HS-27A (cell line): ENCODE results near the gene DTNB.

Experiments
- DNase-seq: peaks from one replicate; pipeline ENCODE4 v3.0.0-alpha.2; 2012; ENCODE audit warnings: low read depth, missing footprints

DTNB gene

GRCh38 chr2:25454824-25455611 is 218.4 kb downstream of the DTNB start:
- DNase-seq: no peak

DNA sequence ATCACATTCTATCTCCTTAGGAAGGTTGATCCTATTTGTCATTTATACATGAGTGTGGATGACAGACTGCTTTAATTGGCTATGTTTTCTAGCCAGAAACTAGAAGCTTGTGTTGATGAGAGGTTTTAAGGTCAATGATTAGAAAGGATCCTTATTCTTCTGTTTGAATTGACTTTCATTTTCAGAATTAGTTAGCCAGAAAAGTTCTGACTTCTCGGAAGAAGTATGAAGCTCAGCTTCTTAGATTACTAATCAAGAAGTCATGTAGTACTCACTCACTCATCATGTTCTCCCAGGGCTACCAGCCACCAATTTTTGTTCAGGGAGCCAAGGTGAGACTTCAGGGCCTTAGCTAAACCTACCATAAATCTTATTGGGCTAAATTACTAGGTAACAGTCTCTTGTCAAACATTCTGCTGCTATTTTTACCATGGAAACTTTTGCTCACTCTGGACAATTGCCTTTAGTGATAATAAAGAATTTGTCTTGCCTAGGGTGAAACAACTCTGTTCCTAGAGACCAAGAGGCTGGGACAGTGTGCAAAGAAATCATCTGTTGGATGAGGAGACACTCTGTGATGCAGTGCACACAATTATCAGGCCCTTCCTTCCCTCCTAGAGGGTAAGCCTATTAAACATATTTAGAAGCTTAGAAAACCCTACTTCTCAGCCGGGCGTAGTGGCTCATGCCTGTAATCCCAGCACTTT is 220.0 kb downstream of the DTNB start:
- no peak for DNase-seq

GRCh38 chr2:25448808-25449207 is 224.6 kb downstream of the DTNB start:
- DNase-seq: no peak

GRCh38 chr2:25447018-25447417 is 226.4 kb downstream of the DTNB start:
- no peak for DNase-seq

DNA sequence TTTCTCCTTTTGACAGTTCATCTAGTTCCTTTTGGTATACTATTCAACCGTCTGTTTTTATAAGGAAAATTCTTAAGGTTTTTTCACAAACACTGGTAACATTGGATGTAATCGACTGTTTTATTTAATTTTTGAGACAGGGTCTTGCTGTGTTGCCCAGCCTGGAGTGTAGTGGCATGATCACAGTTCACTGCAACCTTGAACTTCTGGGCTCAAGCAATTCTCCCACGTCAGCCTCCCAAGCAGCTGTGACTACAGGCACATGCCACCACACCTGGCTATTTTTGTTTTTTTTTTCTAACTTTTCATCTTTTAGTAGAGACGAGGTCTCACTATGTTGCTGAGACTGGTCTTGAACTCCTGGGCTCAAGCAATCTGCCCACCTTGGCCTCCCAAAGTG is 227.3 kb downstream of the DTNB start:
- no peak for DNase-seq

- no peak for DNase-seq
Measured at GRCh38 chr2:25445464-25445863, 227.9 kb downstream of the DTNB start.

- DNase-seq: no peak
Measured at GRCh38 chr2:25444608-25445270, 228.6 kb downstream of the DTNB start.

DNA sequence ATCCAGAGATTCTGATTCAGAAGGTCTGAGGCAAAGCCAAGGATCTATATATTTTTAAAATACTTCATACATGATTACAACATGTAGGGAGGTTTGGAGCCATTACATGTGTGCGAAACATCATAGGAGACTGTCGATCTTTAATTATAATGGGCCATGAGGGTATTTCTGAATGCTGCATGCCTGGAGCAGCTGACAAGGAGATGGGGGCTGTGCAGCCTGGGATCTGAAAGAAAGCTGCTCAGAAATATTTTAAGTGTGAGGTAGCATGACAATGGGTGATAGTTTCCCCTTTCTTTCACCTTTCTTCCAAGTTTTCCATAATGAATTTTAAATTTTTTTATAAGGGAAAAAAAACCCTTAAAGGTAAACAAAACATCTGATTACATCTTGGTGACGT is 229.6 kb downstream of the DTNB start:
- DNase-seq: no peak

DNA sequence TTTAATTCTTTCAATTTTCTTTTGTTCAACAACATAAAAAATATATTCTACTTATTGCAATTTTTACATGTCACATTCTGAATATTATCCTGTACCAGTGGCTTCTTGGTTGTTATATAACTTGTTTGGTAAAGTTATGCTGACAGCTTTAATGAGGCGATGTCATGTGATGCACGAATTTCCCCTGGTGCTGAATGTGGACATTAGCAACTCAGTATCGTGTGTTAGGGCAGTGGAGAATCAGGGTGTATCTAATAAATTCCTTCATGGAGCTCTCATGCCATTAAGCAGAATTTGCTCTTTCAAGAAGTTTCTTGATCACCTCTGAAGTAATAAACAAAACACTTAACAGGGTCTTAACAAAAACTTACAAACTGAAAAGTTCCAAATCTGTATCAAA is 232.0 kb downstream of the DTNB start:
- DNase-seq: no peak

DNA sequence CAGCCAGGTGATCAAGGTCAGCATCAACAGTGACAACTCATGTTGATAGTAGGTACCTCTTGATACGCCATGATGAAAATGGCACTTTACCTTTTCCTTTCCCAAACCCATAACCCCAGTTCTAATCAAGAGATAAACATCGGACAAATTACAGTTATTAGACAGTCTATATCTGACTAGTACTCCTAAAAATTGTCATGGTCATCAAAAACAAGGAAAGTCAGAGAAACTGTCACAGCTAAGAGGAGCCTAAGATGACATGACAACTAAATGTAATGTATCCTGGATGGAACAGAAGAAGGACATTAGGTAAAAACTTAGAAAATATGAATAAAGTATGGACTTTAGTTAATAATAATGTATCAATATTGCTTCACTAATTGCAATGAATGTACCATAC is 234.6 kb downstream of the DTNB start:
- DNase-seq: no peak

DNA sequence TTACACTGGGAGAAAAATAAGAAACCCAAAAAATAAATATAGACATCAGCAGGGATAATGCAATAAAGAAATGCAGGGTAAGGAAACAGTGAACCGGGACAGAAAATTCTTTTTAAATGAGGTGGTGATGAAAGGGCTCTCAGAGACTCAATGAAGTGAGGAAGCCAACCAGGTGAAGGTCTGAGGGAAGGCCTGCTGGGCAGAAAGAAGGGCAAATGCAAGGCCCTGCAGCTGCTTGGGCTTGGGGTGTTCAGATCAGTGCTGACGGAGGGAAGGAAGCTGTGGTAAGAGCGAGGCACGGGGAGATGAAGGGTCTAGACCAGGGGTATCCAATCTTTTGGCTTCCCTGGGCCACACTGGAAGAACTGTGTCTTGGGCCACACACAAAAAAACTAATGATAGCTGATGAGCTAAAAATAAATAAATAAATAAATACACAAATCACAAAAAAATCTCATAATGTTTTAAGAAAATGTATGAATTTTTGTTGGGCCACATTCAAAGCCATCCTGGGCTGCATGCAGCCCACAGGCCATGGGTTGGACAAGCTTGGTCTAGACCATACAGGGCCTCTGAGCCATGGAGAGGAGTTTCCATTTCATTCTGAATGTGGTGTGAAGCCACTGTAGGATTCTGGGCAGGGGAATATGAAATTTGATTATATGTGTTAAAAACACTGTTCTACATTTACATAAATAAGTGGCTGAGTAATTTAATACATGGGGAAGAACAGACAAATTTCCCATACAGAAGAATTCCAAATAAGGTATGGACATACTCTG is 235.3 kb downstream of the DTNB start:
- no peak for DNase-seq

DNA sequence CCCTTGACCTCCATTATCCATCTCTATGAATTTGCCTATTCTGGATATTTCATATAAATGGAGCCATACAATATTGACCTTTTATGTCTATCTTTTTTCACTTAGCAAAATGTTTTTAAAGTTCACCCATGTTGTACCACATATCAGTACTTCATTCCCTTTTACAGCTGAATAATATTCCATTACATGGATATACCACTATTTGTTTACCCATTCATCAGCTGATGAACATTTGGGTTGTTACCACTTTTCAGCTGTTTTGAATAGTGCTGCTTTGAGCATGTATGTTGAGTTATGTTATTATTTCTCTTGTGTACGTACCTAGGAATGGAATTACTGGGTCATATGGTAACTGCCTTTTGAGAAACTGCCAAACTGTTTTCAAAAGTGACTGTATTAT is 238.0 kb downstream of the DTNB start:
- DNase-seq: no peak

DNA sequence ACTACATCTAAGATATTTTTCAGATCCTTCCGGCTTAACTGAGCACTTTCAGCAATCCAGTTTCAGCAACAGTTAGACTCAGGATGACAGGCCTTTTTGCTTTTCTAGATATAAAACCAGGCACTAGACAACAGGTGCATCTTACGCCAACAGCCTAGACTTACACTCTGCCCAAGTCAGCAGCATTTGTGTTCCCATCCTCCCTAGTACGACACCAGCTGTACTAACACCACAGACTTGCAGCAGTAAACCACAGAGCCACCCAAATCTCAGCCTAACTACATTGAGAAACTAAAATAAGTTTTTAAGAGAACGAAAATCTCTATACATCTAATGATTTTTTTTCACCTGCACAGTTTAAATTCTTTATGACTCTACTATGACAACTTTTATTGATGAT is 241.8 kb downstream of the DTNB start:
- no peak for DNase-seq

DNA sequence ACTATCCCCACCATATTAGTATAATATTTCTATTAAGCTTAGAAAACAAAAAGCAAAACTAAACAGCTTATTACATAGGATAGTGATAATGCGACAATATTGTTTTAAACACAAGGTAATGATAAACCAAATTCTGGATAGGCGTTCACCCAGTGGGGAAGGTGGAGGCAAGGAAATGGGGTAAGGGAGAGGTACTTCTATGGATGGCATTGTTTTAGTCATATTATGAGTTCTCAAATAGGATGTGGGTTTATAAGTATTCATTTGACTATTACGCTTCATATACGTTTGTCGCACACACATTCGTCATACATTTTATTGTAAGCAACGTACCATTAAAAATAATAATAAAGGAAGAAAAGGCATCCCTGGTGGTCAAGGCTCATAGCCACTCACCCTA is 242.8 kb downstream of the DTNB start:
- no peak for DNase-seq

- DNase-seq: no peak
Measured at GRCh38 chr2:25426326-25426725, 247.1 kb downstream of the DTNB start.

DNA sequence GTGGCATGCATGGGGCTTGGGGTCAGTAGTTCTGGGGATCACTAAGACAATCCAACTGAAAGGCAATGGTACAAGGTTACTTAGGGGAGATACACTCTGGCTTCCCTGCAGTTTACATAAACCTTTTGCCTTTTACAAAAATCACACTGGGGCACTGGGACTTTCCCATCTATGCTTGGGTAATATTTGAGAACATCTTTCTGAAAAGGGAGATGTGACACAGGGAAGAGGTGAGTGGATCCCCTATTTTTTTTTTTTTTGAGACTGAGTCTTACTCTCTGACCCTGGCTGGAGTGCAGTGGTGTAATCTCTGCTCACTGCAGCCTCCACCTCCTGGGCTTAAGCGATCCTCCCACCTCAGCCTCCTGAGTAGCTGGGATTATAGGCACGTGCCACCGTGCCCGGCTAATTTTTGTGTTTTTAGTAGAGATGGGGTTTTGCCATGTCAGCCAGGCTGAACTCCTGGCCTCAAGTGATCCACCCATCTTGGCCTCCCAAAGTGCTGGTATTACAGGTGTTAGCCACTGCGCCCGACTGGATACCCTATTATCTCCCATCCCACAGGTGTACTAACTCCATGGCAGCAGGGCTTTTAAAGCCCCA is 248.8 kb downstream of the DTNB start:
- DNase-seq: no peak

DNA sequence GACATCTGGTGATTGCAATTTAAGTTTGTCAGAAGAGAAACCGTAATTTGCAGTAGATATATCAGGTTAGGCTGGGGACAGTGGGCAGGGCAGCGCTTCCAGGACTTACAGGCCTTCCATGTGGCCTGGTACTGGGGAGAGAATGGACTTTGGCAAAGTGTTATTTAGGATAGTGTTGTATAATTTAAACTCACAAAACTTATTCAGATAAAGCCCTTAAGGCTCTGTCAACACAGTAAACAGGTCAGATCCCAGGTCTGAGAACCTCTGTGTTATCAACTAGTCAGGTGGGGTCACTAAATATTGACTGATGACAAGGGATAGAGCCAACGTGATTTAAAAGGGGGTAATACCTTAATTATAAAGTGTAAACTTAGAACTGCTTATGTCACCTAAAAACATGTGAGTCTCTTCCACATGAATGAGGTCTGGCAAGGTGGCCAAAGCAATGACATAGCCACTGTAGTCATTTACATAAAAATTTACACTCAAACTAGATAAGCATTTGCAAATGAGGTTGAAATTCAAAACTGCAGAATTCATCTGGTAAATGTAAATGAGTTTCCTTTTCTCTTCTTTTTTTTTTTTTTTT is 251.5 kb downstream of the DTNB start:
- no peak for DNase-seq

DNA sequence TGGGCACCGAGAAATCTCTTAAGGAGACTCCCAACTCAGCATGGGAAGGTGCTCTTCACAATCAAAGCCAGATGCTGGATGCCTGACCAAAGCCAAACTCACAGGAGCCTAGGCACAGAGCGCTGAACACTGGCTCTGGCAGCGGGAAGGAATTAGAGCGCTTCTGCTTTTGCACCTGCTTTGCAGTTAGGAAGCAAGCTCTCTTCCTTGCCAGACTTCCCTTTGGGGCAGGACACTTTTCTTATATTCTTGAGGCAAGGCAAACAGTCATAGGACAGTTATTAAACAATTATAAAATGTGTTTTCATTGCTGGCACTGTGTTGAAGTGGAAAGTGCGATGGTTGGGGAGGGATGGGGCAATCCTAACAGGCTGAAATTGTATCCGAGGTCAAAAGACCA is 252.1 kb downstream of the DTNB start:
- DNase-seq: no peak

- DNase-seq: no peak
Measured at GRCh38 chr2:25420820-25421237, 252.5 kb downstream of the DTNB start.

- no peak for DNase-seq
Measured at GRCh38 chr2:25419678-25420242, 253.6 kb downstream of the DTNB start.
